Epithelial cell of esophagus (primary cell): Measurements from ENCODE around the gene IQCF5.

Source experiments
- DNase-seq: peaks from one replicate; pipeline ENCODE4 v3.0.0; 2010; ENCODE audit warnings: low read depth
- H3K4me3 ChIP-seq: 2 replicates; pipeline ENCODE4 v1.5.1; 2011; ENCODE audit warnings: mild to moderate bottlenecking, low read length, control low read depth
- TF ChIP-seq, protein P1 (sequence below): IDR thresholded peaks from 2 replicates; pipeline ENCODE4 v1.5.1; 2011; ENCODE audit warnings: low read depth, mild to moderate bottlenecking, low read length, control low read depth, inconsistent platforms; ENCODE audit not compliant: insufficient read depth; ENCODE audit errors: missing control alignments

The IQCF5 gene

DNA sequence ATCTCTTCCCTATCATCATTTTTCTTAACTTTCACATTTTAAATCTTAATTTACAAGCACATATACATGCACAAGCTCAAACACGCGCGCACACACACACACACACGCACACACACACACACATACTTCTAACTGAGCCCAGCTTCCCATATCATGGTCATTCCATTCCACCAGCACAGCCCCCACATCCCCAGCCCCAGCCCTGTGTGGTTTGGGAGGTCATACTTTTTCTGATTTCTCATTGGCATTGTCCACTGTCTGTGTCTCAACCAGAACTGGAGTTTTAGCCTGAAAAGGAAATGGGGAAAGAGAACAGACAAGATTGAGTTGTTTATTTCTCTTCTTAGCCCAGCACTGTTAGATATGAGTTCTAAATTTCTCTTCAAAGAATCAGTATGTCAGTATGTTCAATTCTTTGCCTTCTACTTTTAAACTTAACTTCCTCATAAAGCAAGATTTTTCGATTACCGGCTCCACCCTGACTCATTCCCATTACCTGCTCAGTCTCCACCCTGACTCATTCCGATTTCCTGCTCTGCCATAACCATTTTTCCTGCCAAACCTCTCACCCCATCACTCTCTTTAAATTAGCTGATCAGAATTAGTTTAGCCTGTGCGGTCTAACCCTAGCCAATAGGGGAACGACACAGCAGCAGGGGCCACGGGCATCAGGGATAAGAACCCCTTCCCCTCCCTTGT lies 21.4 kb upstream of the IQCF5 start:
- peak; percentile 24 for DNase-seq
- H3K4me3 ChIP-seq = no peak overlapping the region
- TF ChIP-seq, protein P1, sequence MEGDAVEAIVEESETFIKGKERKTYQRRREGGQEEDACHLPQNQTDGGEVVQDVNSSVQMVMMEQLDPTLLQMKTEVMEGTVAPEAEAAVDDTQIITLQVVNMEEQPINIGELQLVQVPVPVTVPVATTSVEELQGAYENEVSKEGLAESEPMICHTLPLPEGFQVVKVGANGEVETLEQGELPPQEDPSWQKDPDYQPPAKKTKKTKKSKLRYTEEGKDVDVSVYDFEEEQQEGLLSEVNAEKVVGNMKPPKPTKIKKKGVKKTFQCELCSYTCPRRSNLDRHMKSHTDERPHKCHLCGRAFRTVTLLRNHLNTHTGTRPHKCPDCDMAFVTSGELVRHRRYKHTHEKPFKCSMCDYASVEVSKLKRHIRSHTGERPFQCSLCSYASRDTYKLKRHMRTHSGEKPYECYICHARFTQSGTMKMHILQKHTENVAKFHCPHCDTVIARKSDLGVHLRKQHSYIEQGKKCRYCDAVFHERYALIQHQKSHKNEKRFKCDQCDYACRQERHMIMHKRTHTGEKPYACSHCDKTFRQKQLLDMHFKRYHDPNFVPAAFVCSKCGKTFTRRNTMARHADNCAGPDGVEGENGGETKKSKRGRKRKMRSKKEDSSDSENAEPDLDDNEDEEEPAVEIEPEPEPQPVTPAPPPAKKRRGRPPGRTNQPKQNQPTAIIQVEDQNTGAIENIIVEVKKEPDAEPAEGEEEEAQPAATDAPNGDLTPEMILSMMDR = no peak

DNA sequence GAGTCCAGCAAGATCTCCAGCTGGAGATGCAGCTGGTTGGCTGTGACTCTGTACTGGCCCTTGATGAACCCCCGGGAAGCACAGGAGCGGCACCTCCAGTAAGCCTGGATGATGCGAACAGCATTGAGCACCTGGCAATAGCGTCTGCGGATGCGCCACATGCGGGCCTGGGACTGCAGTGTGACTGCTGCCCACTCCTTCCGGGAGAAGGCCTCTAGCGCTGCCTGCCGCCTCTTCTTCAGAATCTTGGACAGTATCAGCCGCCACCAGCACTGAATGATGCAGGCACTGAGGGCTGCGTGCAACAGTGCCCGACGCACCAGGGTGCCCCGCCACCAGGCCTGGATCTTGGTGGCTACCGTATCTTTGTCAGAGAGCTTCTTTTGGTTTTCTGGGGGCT lies 19.5 kb upstream of the IQCF5 start:
- TF ChIP-seq, protein P1 = no peak
- no peak for DNase-seq
- no peak overlapping the region for H3K4me3 ChIP-seq

DNA sequence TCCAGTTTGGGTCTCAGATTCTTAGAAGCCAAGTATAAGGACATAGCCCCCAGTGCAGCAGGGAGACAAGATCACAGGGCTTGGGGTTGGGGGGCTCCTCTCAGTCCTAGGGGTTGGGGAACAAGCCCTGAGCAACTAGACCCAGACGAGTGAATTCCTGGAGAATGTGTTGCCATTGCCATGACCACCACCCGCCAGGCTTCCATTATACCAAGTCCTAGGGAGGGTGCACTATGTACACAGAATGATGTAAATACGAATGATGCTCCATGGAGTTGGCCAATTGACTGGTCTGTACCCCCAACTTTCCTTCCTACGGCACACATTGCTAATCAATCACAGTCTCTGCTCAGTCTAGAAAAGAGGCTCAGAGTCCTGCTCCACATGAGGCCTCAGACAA lies 19.0 kb upstream of the IQCF5 start:
- H3K4me3 ChIP-seq = no peak overlapping the region
- TF ChIP-seq, protein P1 = no peak
- no peak for DNase-seq

DNA sequence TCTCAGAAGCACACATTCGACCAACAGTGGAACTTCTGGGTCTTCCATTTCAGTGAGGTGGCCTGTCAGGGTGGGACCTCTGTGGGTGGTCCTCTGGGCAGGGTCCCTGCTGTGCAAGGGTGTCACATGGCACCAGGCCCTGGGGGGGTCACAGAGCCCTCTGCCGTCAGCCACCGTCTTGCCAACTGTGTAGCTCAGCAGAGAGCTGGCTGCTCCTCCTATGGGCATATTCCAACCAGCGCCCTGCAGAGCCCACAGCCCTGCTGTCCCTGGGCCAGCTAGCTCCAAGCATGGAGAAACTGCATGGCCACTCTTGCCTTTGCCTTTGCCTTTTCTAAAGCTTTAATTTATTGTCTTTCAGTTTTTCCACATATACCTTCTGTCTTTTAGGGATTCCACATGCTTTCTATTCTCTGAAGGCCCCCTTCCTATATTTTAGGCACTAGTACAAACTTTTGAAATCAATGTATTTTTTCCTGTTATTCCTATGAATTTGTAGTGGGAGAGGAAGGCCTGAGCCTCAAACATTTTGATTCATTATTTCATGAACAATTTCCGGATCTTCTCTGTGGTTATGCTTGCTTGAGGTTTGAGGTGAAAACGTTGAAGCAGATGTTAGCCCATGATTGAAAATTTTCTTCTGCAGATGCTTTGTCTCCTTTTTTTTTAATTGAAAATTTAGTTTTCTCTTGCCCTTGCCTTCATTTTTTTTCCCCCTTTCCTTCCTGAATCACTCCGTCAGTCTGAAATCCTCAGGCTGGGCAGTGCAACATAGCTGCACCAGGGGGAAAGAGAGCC lies 16.0 kb upstream of the IQCF5 start:
- no peak overlapping the region for H3K4me3 ChIP-seq
- DNase-seq = no peak

DNA sequence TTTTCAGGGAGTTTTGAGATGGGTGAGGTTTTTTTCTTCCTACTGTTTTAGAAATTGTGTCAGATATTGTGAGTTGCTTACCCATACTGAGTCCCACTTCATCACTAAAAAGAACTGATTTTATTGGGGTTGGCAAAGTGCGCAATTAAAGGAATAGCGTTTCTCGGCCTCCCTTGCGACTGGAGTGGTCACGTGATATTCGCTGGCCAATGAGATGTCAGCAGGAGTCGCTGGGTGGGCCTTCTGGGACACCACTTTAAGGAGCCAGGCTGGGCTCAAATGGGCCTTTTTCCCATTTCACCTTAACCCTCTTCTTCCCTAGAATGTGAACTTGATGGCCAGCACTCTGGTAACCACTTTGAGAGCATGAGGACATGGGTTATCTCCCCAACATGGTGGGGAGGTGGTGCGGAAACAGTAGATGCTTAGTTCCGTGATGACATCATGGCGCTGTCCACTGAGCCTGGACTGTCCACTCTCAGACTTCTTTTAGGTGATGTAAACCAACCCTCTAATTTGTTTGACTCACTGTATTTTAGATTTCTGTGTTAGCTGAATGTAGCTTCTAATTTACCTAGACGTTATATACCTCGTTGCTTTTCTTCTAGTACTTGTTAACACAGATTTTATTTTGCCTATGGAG lies 13.2 kb upstream of the IQCF5 start:
- TF ChIP-seq, protein P1 = no peak
- no peak overlapping the region for H3K4me3 ChIP-seq
- DNase-seq = no peak

More for the DNA sequence above, 16.0 kb upstream of the IQCF5 start:
- TF ChIP-seq, protein P1 = no peak

DNA sequence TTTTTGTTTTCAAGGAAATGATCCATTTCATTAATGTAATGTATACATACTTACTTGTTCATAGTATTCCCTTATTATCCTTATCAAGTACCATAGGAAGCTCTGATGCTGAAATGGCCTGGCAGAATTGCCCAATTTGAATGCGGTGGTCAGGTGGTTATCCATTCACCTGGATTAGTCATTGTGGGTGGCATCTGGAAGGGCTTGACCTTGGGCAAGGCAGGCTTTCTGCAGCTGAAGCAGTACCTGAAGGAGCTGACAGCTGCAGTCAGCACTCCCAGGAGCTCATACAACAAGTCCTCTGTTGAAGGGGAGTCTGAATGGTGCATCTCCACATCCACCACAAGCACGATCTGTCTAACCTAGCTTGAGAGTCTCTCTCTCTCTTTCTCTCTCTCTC lies 12.2 kb upstream of the IQCF5 start:
- H3K4me3 ChIP-seq = no peak overlapping the region
- TF ChIP-seq, protein P1 = no peak
- DNase-seq = peak; percentile 66
